ENCODE data around the gene YBEY.

- TF ChIP-seq, protein P1, sequence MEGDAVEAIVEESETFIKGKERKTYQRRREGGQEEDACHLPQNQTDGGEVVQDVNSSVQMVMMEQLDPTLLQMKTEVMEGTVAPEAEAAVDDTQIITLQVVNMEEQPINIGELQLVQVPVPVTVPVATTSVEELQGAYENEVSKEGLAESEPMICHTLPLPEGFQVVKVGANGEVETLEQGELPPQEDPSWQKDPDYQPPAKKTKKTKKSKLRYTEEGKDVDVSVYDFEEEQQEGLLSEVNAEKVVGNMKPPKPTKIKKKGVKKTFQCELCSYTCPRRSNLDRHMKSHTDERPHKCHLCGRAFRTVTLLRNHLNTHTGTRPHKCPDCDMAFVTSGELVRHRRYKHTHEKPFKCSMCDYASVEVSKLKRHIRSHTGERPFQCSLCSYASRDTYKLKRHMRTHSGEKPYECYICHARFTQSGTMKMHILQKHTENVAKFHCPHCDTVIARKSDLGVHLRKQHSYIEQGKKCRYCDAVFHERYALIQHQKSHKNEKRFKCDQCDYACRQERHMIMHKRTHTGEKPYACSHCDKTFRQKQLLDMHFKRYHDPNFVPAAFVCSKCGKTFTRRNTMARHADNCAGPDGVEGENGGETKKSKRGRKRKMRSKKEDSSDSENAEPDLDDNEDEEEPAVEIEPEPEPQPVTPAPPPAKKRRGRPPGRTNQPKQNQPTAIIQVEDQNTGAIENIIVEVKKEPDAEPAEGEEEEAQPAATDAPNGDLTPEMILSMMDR (conservative IDR thresholded peaks at IDR 0.05), result no peak
- TF ChIP-seq ZFX (IDR thresholded peaks at IDR 0.05), result no peak
Observed at GRCh38 chr21:46322351-46323226, 36.4 kb downstream of the YBEY start.

All from C4-2B (cell line).